Right lobe of liver (tissue), 6 donors: ENCODE data around the gene CTSF. TPM values are rescaled to one million over a fixed set of nuclear protein-coding genes. Genes with fewer than 3 reads are reported as not detected.

Source experiments
- ATAC-seq, 4 donors: fragments of 200-7000 bp; cut with Tn5 transposase; one replicate each; pipeline ENCODE4 v1.9.1; 2020; ENCODE audit warnings: mild to moderate bottlenecking in 4 of 4, moderate library complexity in 4 of 4
- DNase-seq, 3 donors: peaks; one replicate each; pipeline ENCODE4 v3.0.0-alpha.2; 2020
- H3K27ac ChIP-seq, 3 donors: fragments of 200-600 bp; one replicate each; pipeline ENCODE4 v1.8.0; 2022
- H3K27me3 ChIP-seq, 2 donors: fragments of 200-600 bp; one replicate each; pipeline ENCODE4 v1.8.0; 2022
- H3K36me3 ChIP-seq, 4 donors: fragments of 200-600 bp; sonication (generic) in 1 of 4; one replicate each; pipeline versions ENCODE4 v1.5.1 to v1.8.0; 2017 to 2022; ENCODE audit warnings: control low read depth in 1 of 4
- H3K4me1 ChIP-seq, 4 donors: fragments of 200-600 bp; sonication (generic) in 1 of 4; one replicate each; pipeline versions ENCODE4 v1.5.1 to v1.8.0; 2017 to 2022; ENCODE audit warnings: control low read depth in 1 of 4
- H3K4me3 ChIP-seq, 3 donors: fragments of 200-600 bp; one replicate each; pipeline ENCODE4 v1.8.0; 2022
- H3K9me3 ChIP-seq, 4 donors: fragments of 200-600 bp; sonication (generic) in 1 of 4; one replicate each; pipeline versions ENCODE4 v1.5.1 to v1.8.0; 2017 to 2022; ENCODE audit warnings: control low read depth in 1 of 4
- CTCF ChIP-seq, 4 donors: fragments of 200-600 bp in 3 of 4; fragments of 450-650 bp in 1 of 4; IDR thresholded peaks; one replicate each; pipeline versions ENCODE4 v1.5.1 to v1.8.0; 2016 to 2022; ENCODE audit warnings: antibody characterized with exemption in 4 of 4, mild to moderate bottlenecking in 2 of 4
- POLR2A ChIP-seq: fragments of 450-650 bp; IDR thresholded peaks from one replicate; pipeline ENCODE4 v1.6.1; 2017; ENCODE audit warnings: antibody characterized with exemption, mild to moderate bottlenecking
- WGBS: methylation state at CpG from one replicate; pipeline ENCODE4 v1.1.6; 2018; ENCODE audit warnings: low coverage, low lambda C conversion rate; ENCODE audit not compliant: insufficient coverage; ENCODE audit errors: missing lambda C conversion rate; 5-methylcytosine and 5-hydroxymethylcytosine counted together
- intact Hi-C, 2 donors: fragments of 100-400 bp; cut with DNase I; formaldehyde crosslinking; loops; one replicate each; pipeline versions ENCODE4 v1.11.2 to v1.14.1; 2022
- long read RNA-seq: library from polyadenylated mRNA; unstranded; transcript quantifications from one replicate; pipeline ENCODE4 v2.0.0, GENCODE V29; 2019
- total RNA-seq, 6 experiments: library from RNA; depleted of rRNA in 2 of 6; stranded (reverse); fragments of >200 nt in 2 of 6; fragmentation: NEBNext Ultra II Directional in 3 of 6; extraction: Animal tissue kit (Norgen Biotek cat#: 25700) in 3 of 6; gene quantifications; one replicate each; pipeline versions ENCODE4 v1.1.0 to v1.2.4, GENCODE V29; 2016 to 2023
- donor health status: DM: no; HTN: yes; CAD: no.
- donor health status: DM: no; HTN: no; CAD: no.
- donor health status: DM: no; HTN: no; CAD: no.
- donor health status: DM: no; HTN: yes; CAD: no.
- donor health status: DM: no; HTN: yes; CAD: no.

Gene CTSF
- total RNA-seq = 10 to 100 TPM; 35.3 to 54.4 (median 44.7) TPM
- long read RNA-seq, partial matches to known transcripts = 7 of 10 reads
- long read RNA-seq, other reads (novel, unspliced or antisense) = 0 of 10 reads

- DNase-seq (peak; percentile 90 to 93 (median 93)), ATAC-seq (peak; percentile 95 to 99 (median 98))
- 6% methylated on average over 17 of the region's 77 CpGs for WGBS
- H3K36me3 ChIP-seq = no peaks in the 10 kb centered on the region
- no peaks in the 10 kb centered on the region for H3K27me3 ChIP-seq
- no peaks in the 10 kb centered on the region for H3K9me3 ChIP-seq
- H3K27ac ChIP-seq = peak within 1 kb of the TSS in 2 of 3 donors; percentile 3 to 28
- H3K4me1 ChIP-seq = peaks cover 0 to 5% (median 0%) of the 10 kb centered on the region in 4 donors
- TF ChIP-seq CTCF (IDR thresholded peaks at IDR 0.05) (no peak), POLR2A (no peak)
- peak within 1 kb of the TSS; percentile 65 to 70 (median 68) for H3K4me3 ChIP-seq
- intact Hi-C loops = no loop called here
Measured at GRCh38 chr11:66568124-66568916, at the start of gene CTSF. Gene CTSF, minus strand, starts transcription at chr11:66568606. Its CDS starts 120 bp downstream, at chr11:66568486.

GRCh38 chr11:66617155-66617834, 48.9 kb upstream of the CTSF start:
- ATAC-seq (peak in 3 of 4 donors; percentile 31 to 41 (median 39)), DNase-seq (peak in 2 of 3 donors; percentile 79 to 84)
- Histone ChIP-seq H3K36me3 (no peaks in the 10 kb centered on the region), H3K27me3 (no peaks in the 10 kb centered on the region), H3K4me1 (peaks cover 0 to 60% (median 22%) of the 10 kb centered on the region in 4 donors), H3K27ac (peak overlapping the region; percentile 73 to 96 (median 93)), H3K4me3 (peak overlapping the region; percentile 76 to 96 (median 77)), H3K9me3 (no peaks in the 10 kb centered on the region)
- WGBS = 0% methylated on average over 12 of the region's 38 CpGs
- intact Hi-C loops = no loop called here
- TF ChIP-seq POLR2A = no peak
- no peak for TF ChIP-seq CTCF (IDR thresholded peaks at IDR 0.05)

- intact Hi-C loops = no loop called here
- TF ChIP-seq POLR2A (peak; percentile 98), CTCF (IDR thresholded peaks at IDR 0.05) (no peak)
- no peaks in the 10 kb centered on the region for H3K36me3 ChIP-seq
- H3K4me3 ChIP-seq = peak within 1 kb of the TSS; percentile 76 to 96 (median 77)
- H3K27ac ChIP-seq = peak within 1 kb of the TSS; percentile 73 to 96 (median 93)
- H3K27me3 ChIP-seq = no peaks in the 10 kb centered on the region
- ATAC-seq (peak; percentile 86 to 96 (median 91)), DNase-seq (peak; percentile 99 to 100 (median 100))
- WGBS = under 1% methylated on average over 55 of the region's 90 CpGs
- H3K9me3 ChIP-seq = no peaks in the 10 kb centered on the region
- peaks cover 0 to 53% (median 20%) of the 10 kb centered on the region in 4 donors for H3K4me1 ChIP-seq
Measured at GRCh38 chr11:66616379-66617154, 48.2 kb upstream of the CTSF start, which contains the start of gene RBM14. Gene RBM14, plus strand, starts transcription at chr11:66616630. Its CDS starts 91 bp downstream, at chr11:66616721.

GRCh38 chr11:66614073-66614472, 45.7 kb upstream of the CTSF start:
- TF ChIP-seq POLR2A = no peak
- TF ChIP-seq CTCF (IDR thresholded peaks at IDR 0.05) = no peak
- Histone ChIP-seq H3K4me3 (no peak overlapping the region), H3K36me3 (no peaks in the 10 kb centered on the region), H3K9me3 (no peaks in the 10 kb centered on the region), H3K4me1 (peaks cover 0 to 34% (median 11%) of the 10 kb centered on the region in 4 donors), H3K27me3 (no peaks in the 10 kb centered on the region), H3K27ac (peak overlapping the region in 2 of 3 donors; percentile 92 to 96)
- WGBS = 46% methylated on average over 13 of the region's 13 CpGs
- intact Hi-C loops = no loop called here
- DNase-seq = peak in 2 of 3 donors; percentile 65
- peak; percentile 13 to 36 (median 19) for ATAC-seq
